Measurements from ENCODE around the gene VASH1.

GRCh38 chr14:76778546-76779215 is 17.4 kb downstream of the VASH1 start:
- TF ChIP-seq CTCF (IDR thresholded peaks at IDR 0.05) (no peak), POLR2A (IDR thresholded peaks at IDR 0.05) (no peak), POLR2AphosphoS5 (IDR thresholded peaks at IDR 0.05) (no peak), EP300 (IDR thresholded peaks at IDR 0.05; ENCODE audit: low read depth) (no peak)
